ENCODE results near the gene CHD8. TPM values are rescaled to one million over a fixed set of nuclear protein-coding genes. Genes with fewer than 3 reads are reported as not detected.

The CHD8 gene
- total and polyA plus RNA-seq, 2 of the 13 experiments (the other 11 are each of a cell fraction or from before 2014, with no cell fraction given): 35.1 to 79.6 TPM

- TF ChIP-seq ZNF841 (CRISPR knock-in tag; IDR thresholded peaks at IDR 0.05; ENCODE audit: borderline replicate concordance) (peak; percentile 40; the same call in 1 of the 2 replicates), ZNF724P (CRISPR knock-in tag; IDR thresholded peaks at IDR 0.05; ENCODE audit: borderline replicate concordance) (no peak), ZNF232 (CRISPR knock-in tag; IDR thresholded peaks at IDR 0.05; ENCODE audit: borderline replicate concordance) (peak; percentile 80; the same call in 1 of the 2 replicates), MIER3 (CRISPR knock-in tag; IDR thresholded peaks at IDR 0.05; ENCODE audit: borderline replicate concordance) (peak; percentile 83; the same call in 1 of the 2 replicates), PHF21A (CRISPR knock-in tag; IDR thresholded peaks at IDR 0.05) (peak; percentile 93), FOSL1 (CRISPR knock-in tag; IDR thresholded peaks at IDR 0.05; ENCODE audit: borderline replicate concordance) (no peak), GZF1 (CRISPR knock-in tag; IDR thresholded peaks at IDR 0.05) (no peak), RNF2 (conservative IDR thresholded peaks at IDR 0.05; ENCODE audit: low read depth) (no peak), ZNF432 (CRISPR knock-in tag; IDR thresholded peaks at IDR 0.05; ENCODE audit: borderline replicate concordance) (no peak), MEIS1 (CRISPR knock-in tag; IDR thresholded peaks at IDR 0.05; ENCODE audit: borderline replicate concordance) (peak; percentile 66; the same call in 1 of the 2 replicates), MZF1 (CRISPR knock-in tag; IDR thresholded peaks at IDR 0.05; ENCODE audit: borderline replicate concordance) (no peak), ZBTB7A (CRISPR knock-in tag; IDR thresholded peaks at IDR 0.05) (peak; percentile 97), CREBL2 (CRISPR knock-in tag; IDR thresholded peaks at IDR 0.05; ENCODE audit: borderline replicate concordance) (0 out of 2 replicates have a peak, but pooled peaks have one; percentile 69), FIP1L1 (IDR thresholded peaks at IDR 0.05; ENCODE audit: borderline replicate concordance, insufficient read depth, low read depth, low read length) (peak; percentile 63; the same call in 1 of the 2 replicates), MXD3 (CRISPR knock-in tag; IDR thresholded peaks at IDR 0.05) (peak; percentile 44; the same call in 1 of the 2 replicates), ZZZ3 (CRISPR knock-in tag; IDR thresholded peaks at IDR 0.05; ENCODE audit: borderline replicate concordance) (peak; percentile 97; the same call in 1 of the 2 replicates), ZNF251 (CRISPR knock-in tag; IDR thresholded peaks at IDR 0.05) (0 out of 2 replicates have a peak, but pooled peaks have one; percentile 72), ZBTB44 (CRISPR knock-in tag; IDR thresholded peaks at IDR 0.05) (no peak), HNRNPH1 (optimal IDR thresholded peaks at IDR 0.05; ENCODE audit: low read depth, low read length) (peak; percentile 99), CCDC6 (CRISPR knock-in tag; IDR thresholded peaks at IDR 0.05) (peak; percentile 62; the same call in 1 of the 2 replicates), KLF12 (CRISPR knock-in tag; IDR thresholded peaks at IDR 0.05; ENCODE audit: borderline replicate concordance) (peak; percentile 86; the same call in 1 of the 2 replicates)
- TF ChIP-seq, protein P1, sequence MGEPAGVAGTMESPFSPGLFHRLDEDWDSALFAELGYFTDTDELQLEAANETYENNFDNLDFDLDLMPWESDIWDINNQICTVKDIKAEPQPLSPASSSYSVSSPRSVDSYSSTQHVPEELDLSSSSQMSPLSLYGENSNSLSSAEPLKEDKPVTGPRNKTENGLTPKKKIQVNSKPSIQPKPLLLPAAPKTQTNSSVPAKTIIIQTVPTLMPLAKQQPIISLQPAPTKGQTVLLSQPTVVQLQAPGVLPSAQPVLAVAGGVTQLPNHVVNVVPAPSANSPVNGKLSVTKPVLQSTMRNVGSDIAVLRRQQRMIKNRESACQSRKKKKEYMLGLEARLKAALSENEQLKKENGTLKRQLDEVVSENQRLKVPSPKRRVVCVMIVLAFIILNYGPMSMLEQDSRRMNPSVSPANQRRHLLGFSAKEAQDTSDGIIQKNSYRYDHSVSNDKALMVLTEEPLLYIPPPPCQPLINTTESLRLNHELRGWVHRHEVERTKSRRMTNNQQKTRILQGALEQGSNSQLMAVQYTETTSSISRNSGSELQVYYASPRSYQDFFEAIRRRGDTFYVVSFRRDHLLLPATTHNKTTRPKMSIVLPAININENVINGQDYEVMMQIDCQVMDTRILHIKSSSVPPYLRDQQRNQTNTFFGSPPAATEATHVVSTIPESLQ (CRISPR knock-in tag; conservative IDR thresholded peaks at IDR 0.05): no peak
- TF ChIP-seq, protein P2, sequence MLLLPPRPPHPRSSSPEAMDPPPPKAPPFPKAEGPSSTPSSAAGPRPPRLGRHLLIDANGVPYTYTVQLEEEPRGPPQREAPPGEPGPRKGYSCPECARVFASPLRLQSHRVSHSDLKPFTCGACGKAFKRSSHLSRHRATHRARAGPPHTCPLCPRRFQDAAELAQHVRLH (CRISPR knock-in tag; IDR thresholded peaks at IDR 0.05; ENCODE audit: borderline replicate concordance, low read depth): 0 out of 2 replicates have a peak, but pooled peaks have one; percentile 40
Measured at GRCh38 chr14:21476925-21477681, 21.2 kb upstream of the CHD8 start, which contains the start of the genes RAB2B and TOX4 (continued).
